GM19455 (cell line): Measurements from ENCODE around the gene SMIM15.

Experiments
- ATAC-seq: cut with Tn5 transposase; IDR thresholded peaks from one replicate; pipeline ENCODE4 v1.9.1; 2021; ENCODE audit not compliant: unreplicated experiment

Gene SMIM15

DNA sequence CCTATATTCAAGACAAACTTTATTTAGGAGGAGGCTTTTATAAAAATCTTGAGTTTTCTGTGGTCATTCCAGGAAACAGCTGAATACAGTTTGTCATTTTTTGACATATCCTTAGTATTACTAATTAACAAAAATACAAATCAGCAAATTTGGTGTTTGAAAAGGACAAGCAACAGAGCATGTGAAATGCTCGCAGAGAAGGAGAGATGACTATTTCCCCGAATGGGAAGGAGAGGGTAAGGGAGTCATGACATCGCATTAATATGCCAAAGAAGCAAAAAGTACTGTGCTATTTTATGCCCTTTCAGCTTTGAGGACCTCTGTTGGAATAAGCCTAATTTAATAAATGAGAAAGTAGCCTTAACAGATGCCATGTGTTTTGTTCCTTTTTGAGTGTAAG, 1.8 kb downstream of the SMIM15 start:
- no peak for ATAC-seq

DNA sequence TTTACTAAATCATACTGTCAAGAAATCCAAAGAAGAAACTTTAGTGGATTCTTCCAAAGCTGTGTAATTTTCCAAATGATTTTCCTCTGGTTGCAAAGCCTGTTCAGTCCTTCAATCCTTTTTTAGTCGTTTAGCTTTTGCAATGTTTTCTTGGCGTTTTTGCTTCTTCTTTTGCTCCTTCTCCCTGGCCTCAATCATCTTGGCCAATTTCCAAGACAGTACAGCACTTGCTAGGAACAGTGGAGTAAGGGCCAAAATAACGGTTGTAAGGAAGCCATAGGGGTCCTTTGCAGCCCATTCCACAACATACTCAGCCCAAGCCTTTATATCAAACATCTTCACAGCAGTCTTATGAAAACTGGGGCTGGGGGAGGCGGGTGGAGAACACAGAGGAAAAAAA, 2.4 kb downstream of the SMIM15 start:
- no peak for ATAC-seq

DNA sequence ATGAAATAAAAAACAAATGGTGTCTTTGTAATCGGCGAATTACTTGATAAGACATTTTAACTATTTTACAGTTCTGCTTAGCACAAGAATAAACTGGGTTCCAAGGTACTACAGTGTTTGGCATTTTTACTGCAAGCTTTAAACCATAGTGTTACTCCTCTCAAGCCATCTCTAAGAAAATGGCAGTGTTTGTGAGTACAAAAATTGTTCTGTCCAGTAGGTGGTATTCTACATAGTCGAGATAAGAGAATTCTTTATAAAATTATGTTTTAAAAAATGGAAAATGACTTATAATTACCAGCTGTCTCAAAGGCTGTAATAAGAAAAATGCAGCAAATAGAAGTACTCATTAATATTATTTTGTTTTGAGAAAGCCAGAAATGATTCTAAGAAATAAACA, 3.2 kb downstream of the SMIM15 start:
- no peak for ATAC-seq

DNA sequence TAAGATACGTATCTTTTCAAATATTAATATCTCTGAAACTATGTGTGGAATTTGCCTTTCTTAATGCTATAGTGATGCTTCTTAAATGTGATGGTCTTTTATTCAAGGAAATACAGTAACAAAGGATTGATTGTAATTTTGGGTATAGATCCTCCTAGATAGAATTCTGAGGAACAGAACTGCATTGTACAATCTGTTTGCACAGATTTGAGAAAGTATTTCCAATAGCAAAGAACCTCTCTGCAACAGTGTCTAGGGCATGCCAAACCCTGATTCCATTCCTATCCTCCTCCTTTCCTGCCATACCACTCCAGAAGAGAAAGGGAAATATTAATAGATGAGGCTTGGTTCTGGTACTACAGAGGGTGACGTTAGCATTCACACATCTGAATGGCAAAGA, 10.4 kb downstream of the SMIM15 start:
- no peak for ATAC-seq

DNA sequence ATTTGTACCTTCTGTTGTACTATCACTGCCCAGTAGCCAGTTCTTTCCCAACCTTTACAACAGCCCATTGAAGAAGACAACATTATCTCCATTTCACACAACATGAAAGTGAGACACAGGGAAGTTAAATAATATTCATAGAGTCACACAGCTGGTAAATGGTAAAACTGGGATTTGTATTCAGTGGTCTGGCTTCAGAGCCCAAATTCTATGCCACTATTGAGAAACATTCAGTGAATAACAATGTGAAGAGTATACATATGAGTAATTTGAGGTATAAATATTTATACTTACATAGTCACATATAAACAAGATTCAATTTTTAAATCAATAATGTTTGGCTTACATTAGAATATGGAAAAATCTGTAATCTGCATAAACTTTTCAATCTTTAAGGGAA, 13.8 kb downstream of the SMIM15 start:
- no peak for ATAC-seq

DNA sequence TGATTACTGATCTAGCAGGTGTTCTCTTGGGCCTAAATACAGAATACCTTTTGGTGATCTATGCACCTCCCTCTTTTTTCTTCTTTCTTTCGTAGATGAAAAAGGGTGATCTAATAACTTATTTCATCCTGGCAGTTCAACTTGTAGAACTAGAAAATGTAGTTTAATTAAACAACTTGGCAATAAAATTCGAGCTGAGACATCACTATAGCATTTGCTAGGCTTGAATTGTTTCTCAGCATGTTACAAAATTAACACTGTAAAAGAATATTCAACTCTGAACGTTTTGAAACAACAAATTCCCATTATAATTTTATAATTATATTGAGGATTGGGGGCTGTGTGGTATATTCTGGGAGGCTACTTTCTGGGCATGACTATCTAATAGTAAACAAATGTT, 19.5 kb downstream of the SMIM15 start:
- ATAC-seq = no peak

DNA sequence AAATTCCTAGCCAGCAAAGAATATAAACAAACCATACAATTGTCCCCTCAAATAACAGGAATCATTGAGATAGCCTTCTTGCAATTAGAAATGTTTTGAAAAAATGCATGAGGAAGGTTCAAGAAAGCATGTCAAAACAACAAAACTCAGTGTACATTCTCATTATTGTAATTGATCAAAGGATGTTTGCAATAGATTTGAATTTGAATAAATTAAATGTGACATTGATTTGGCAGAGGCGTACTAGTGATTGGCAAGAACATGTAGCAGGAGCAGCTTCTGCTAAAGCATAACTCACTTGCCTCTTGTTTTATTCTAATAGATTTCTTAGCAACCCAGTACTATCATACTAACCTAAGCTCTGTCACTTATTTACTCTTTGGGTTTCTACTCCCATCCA, 19.9 kb downstream of the SMIM15 start:
- ATAC-seq = no peak

DNA sequence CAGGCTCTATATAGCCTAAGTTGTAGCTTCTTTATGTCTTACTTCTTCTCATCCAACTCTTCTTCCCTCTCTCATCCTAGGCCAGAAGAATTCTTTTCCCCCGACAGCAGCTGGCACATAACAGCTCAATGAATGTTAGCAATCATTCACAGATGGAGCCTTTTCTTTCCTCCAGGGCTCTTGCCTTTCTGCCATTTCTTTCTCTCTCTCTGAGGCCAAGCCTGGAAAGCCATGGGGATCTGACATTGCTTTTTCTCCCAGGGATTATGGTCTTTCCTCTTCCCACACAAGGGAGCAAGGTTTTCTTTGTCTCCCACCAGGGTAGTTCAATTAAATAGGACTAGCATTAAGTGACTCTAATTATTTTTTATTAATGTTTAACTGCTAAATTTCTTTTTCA, 20.5 kb downstream of the SMIM15 start:
- ATAC-seq = no peak

DNA sequence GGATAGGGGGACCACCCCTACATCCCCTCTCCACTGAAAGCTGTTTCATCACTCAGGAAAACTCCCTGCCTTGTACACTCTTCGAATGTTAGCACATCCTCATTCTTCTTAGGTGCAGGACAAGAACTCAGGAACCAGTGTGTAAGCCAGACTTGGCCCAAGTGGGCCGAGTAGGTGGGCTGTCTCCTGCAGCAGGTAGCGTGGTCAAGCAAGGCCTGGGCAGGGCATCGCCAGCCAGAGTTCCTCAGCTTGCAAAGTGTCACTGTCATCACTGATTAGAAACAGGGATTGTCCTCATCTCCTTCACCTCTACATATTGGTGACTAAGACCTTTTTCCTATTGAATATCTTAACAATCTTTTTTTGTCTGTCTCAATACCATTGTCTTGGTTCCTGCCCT, 22.3 kb downstream of the SMIM15 start:
- no peak for ATAC-seq

DNA sequence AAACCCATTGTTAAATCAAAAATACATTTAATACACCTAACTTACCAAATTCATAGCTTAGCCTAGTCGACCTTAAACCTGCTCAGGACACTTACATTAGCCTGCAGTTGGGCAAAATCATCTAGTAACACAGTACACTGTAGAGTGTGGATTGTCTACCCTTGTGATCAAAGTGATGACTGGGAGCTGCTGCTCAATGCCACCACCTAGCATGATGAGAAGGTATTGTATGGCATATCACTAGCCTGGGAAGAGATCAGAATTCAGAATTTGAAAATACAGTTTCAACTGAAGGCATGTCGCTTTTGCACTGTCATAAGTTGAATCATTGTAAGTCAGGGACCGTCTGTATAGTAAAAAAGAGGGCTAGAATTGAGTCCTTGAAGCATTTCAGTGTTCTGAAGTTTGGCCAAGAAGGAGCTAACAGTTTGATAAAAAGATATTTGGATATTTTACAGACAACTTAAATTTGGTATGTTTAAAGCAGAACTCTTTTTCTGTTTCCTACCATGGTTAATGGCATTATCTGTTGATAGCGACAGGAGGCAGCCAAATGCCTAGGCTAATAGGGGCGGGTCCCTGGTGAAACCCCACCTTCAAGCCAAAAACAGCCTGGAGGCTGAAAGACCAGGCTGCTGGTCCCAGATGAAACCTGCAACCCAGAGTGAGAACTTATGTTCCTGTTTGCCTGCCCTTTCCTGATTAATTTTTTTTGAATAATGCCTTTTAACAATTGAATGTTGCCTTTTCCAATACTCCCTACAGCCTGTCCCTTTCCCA, 23.0 kb downstream of the SMIM15 start:
- ATAC-seq = no peak

DNA sequence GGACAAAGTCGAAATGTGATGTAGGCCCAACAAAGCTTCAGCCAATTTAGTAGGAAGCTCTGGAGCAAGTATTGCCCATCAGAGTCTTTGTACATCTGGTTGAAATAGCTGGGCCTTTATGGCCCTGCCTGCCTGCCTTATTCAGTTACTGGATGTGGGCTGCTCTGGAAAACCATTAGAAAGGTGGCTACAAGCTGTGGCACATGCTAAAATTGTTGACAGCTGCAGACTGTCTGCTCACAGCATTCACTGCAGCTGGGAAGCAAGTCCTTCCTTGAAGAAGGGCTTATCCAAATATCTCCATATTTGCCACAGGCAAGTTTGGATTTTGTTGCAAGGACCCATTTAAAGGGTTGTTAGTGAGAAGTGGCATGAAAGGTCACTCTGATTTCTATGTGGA, 24.4 kb downstream of the SMIM15 start:
- ATAC-seq = no peak

DNA sequence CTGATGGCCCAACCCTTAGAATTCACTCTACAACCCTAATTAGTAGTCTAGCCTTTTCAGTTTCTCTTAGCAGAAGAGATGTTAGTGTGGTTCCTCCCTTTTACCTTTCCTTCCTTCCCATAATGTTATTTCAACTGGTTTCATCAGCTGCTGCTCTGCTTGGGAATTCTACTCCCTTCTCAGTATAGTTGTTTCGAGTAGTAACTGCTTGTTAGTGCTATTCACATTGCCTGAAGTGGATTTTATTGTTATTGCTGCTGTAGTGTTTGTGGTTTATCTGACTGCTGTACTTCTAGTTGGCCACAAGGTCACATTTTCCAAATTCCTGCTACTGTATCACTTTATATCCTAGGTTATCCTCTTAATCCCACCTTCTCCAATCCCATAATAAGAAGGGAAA, 29.7 kb downstream of the SMIM15 start:
- no peak for ATAC-seq

DNA sequence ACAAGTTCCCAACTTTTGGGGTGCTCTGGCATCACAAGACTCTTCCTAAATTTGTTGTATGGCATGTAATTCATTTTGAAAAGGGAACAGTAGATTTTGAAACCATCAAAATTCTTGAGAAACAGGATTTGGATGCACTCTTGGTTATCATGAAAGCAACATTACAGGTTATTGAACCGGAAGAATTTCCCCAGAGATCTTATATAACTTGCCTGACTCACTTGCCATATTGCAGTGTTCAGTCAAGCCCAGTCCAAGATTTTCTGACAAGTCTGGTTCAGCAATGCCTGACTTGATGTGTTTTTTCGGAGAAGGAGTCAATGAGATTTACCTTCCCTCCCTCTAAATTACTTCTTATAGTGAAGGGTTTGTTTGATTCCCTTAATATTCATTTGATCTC, 32.0 kb downstream of the SMIM15 start:
- no peak for ATAC-seq

DNA sequence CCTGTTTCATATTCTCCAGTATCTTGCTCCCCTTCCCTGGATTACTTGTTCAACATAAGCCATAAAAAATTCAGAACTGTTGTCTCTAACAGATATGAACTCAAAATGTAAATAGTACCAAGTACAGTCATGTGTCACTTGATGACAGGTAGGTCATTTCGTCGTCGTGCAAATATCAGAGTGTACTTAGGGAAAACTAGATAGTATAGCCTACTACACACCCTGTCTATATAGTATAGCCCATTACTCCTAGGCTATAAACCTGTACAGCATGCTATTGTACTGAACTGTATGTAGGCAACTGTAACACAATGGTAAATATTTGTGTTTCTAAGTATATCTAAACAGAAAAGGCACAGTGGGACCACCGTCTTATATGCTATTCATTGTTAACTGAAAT, 39.1 kb downstream of the SMIM15 start:
- no peak for ATAC-seq

DNA sequence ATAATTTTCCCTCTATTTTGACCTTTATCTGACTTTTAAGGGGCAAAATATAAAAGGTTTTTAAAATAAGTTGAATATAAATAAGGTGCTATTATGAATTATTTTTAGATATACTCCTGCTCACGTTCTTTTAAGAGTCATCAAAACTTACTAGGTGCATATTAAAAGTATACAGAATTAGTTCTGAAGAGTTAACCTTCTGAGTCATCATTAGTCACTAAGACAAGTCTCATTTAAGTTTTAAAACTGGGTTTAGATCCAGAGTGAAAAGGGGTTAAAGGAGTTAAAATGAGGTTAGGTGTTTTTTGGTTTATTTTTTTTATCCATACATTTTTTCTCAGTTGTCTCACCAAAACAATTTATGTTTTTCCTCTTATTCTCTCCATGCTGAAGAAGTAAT, 41.7 kb downstream of the SMIM15 start:
- no peak for ATAC-seq

DNA sequence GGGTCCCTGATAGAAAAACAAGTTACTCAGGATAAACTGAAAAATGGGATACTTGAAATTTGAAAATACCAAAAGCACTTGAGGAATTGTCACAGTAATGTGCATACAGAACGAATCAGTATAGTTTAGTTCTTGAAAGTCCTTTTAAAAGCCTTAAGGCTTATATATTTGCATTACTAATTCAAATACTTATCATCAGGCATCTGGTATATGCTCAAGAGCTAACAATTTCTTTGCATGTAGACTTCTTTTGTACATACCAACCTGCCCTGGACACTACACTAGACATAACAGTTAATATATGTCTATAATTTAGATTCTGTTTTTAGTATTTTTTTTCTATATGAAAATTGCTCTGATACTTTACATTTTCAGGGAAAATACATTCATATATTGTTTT, 43.2 kb downstream of the SMIM15 start:
- no peak for ATAC-seq

DNA sequence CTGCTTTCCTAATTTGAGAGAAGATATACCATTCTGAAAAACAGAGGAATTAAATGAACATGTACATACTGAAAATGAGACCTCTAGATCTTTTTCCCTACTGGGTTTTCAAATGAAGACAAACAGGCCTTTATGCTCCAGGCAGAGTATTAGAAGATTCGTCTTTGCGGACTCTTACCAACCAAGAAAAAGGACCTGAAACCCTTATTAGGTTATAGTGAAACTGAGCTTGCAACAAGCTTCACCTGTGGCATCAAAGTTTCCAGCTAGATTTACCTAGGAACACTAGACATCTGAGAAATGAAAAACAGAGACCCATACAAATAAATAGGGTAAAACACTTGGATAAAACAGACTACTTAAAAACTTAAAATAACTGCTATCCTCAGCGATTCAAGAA, 46.3 kb downstream of the SMIM15 start:
- no peak for ATAC-seq

DNA sequence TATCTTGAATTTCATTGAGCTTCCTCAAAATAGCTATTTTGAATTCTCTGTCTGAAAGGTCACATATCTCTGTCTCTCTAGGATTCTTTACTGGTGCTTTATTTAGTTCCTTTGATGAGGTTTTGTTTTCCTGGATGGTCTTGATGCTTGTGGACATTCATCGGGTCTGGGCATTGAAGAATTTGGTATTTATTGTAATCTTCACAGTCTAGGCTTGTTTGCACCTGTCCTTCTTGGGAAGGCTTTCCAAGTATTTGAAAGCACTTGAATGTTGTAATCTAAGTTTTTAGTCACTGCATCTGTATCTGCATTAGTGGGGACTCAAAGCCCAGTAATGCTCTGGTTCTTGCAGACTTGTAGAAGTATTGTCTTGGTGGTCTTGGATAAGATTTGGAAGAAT, 47.8 kb downstream of the SMIM15 start:
- ATAC-seq = no peak
